ENCODE results near the gene DCDC2C. TPM values are rescaled to one million over a fixed set of nuclear protein-coding genes. Genes with fewer than 3 reads are reported as not detected.

The DCDC2C gene
- total RNA-seq, 6 experiments from 2014 or later = not detected

GRCh38 chr2:3787768-3788167, 84.4 kb downstream of the DCDC2C start:
- Mint-ChIP-seq H3K36me3 (ENCODE audit: low read depth) (no peaks in the 10 kb centered on the region), H3K4me1 (ENCODE audit: low read depth) (no peaks in the 10 kb centered on the region; the same call in 1 of the 2 replicates), H3K27me3 (ENCODE audit: insufficient read depth) (no peaks in the 10 kb centered on the region), H3K27ac (no peak overlapping the region), H3K4me3 (no peak overlapping the region), H3K9me3 (peaks cover 22% of the 10 kb centered on the region; the same call in 1 of the 2 replicates)
- TF ChIP-seq, protein P1, sequence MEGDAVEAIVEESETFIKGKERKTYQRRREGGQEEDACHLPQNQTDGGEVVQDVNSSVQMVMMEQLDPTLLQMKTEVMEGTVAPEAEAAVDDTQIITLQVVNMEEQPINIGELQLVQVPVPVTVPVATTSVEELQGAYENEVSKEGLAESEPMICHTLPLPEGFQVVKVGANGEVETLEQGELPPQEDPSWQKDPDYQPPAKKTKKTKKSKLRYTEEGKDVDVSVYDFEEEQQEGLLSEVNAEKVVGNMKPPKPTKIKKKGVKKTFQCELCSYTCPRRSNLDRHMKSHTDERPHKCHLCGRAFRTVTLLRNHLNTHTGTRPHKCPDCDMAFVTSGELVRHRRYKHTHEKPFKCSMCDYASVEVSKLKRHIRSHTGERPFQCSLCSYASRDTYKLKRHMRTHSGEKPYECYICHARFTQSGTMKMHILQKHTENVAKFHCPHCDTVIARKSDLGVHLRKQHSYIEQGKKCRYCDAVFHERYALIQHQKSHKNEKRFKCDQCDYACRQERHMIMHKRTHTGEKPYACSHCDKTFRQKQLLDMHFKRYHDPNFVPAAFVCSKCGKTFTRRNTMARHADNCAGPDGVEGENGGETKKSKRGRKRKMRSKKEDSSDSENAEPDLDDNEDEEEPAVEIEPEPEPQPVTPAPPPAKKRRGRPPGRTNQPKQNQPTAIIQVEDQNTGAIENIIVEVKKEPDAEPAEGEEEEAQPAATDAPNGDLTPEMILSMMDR (IDR thresholded peaks at IDR 0.05) = no peak
- DNase-seq = no peak

GRCh38 chr2:3789256-3789655, 85.9 kb downstream of the DCDC2C start:
- H3K9me3 Mint-ChIP-seq = peaks cover 22% of the 10 kb centered on the region; the same call in 1 of the 2 replicates
- TF ChIP-seq, protein P1 (IDR thresholded peaks at IDR 0.05) = no peak
- H3K27ac Mint-ChIP-seq = no peak overlapping the region
- H3K36me3 Mint-ChIP-seq (ENCODE audit: low read depth) = no peaks in the 10 kb centered on the region
- no peak for DNase-seq
- H3K27me3 Mint-ChIP-seq (ENCODE audit: insufficient read depth) = no peaks in the 10 kb centered on the region
- no peak overlapping the region for H3K4me3 Mint-ChIP-seq
- no peaks in the 10 kb centered on the region; the same call in 1 of the 2 replicates for H3K4me1 Mint-ChIP-seq (ENCODE audit: low read depth)

GRCh38 chr2:3793249-3793648, 89.9 kb downstream of the DCDC2C start:
- no peak for DNase-seq
- Mint-ChIP-seq H3K9me3 (peaks cover 11% of the 10 kb centered on the region; the same call in 1 of the 2 replicates), H3K36me3 (ENCODE audit: low read depth) (no peaks in the 10 kb centered on the region), H3K4me3 (no peak overlapping the region), H3K27me3 (ENCODE audit: insufficient read depth) (no peaks in the 10 kb centered on the region; the same call in 1 of the 2 replicates), H3K4me1 (ENCODE audit: low read depth) (no peaks in the 10 kb centered on the region), H3K27ac (no peak overlapping the region)
- TF ChIP-seq, protein P1 (IDR thresholded peaks at IDR 0.05) = no peak

- Mint-ChIP-seq H3K36me3 (ENCODE audit: low read depth) (peaks cover 4% of the 10 kb centered on the region; the same call in 1 of the 2 replicates), H3K9me3 (peaks cover 47% of the 10 kb centered on the region), H3K4me1 (ENCODE audit: low read depth) (no peaks in the 10 kb centered on the region), H3K27ac (no peak overlapping the region), H3K27me3 (ENCODE audit: insufficient read depth) (no peaks in the 10 kb centered on the region; the same call in none of the 2 replicates), H3K4me3 (no peak overlapping the region)
- TF ChIP-seq, protein P1 (IDR thresholded peaks at IDR 0.05) = no peak
- DNase-seq = no peak
Observed at GRCh38 chr2:3801506-3801905, 98.1 kb downstream of the DCDC2C start.

- Mint-ChIP-seq H3K36me3 (ENCODE audit: low read depth) (peaks cover 4% of the 10 kb centered on the region; the same call in 1 of the 2 replicates), H3K4me1 (ENCODE audit: low read depth) (no peaks in the 10 kb centered on the region)
- TF ChIP-seq, protein P1 (IDR thresholded peaks at IDR 0.05) = no peak; the same call in 1 of the 2 replicates
Observed at GRCh38 chr2:3805201-3805939, 102.0 kb downstream of the DCDC2C start.

More at GRCh38 chr2:3805201-3805939, 102.0 kb downstream of the DCDC2C start:
- no peaks in the 10 kb centered on the region; the same call in 1 of the 2 replicates for H3K27me3 Mint-ChIP-seq (ENCODE audit: insufficient read depth)
- H3K27ac Mint-ChIP-seq = no peak overlapping the region
- DNase-seq = no peak
- no peak overlapping the region for H3K4me3 Mint-ChIP-seq
- peaks cover 58% of the 10 kb centered on the region for H3K9me3 Mint-ChIP-seq

Measured in HFFc6 (cell line).